WTC11 (cell line): ENCODE measurements around the gene MAP7.

ENCODE experiments used
- ATF2 ChIP-seq: sonication (generic); formaldehyde crosslinking; IDR thresholded peaks from 2 replicates; pipeline ENCODE4 v1.8.1; 2022; ENCODE audit warnings: low read depth, missing genetic modification reagents, borderline replicate concordance
- CTCF ChIP-seq: fragments of 200-600 bp; IDR thresholded peaks from 2 replicates; pipeline ENCODE4 v1.8.0; 2022; ENCODE audit warnings: antibody characterized with exemption
- E2F4 ChIP-seq: sonication (generic); formaldehyde crosslinking; IDR thresholded peaks from 2 replicates; pipeline ENCODE4 v1.8.1; 2022; ENCODE audit warnings: low read depth, mild to moderate bottlenecking, moderate library complexity, missing genetic modification reagents, borderline replicate concordance
- ERG ChIP-seq: fragments of 250-450 bp; sonication (Bioruptor Pico); IDR thresholded peaks from 2 replicates; pipeline ENCODE4 v1.8.0; 2021; ENCODE audit warnings: mild to moderate bottlenecking
- ESRRA ChIP-seq: sonication (generic); formaldehyde crosslinking; IDR thresholded peaks from 2 replicates; pipeline ENCODE4 v1.8.1; 2022; ENCODE audit warnings: mild to moderate bottlenecking, missing genetic modification reagents, borderline replicate concordance
- JAZF1 ChIP-seq: fragments of 250-450 bp; sonication (Bioruptor Pico); IDR thresholded peaks from 2 replicates; pipeline ENCODE4 v1.9.0; 2021; ENCODE audit warnings: moderate library complexity, mild to moderate bottlenecking, inconsistent platforms
- USF2 ChIP-seq: sonication (generic); formaldehyde crosslinking; IDR thresholded peaks from 2 replicates; pipeline ENCODE4 v1.8.1; 2023; ENCODE audit warnings: mild to moderate bottlenecking, missing genetic modification reagents, moderate library complexity
- ZNF121 ChIP-seq: sonication (generic); formaldehyde crosslinking; IDR thresholded peaks from 2 replicates; pipeline ENCODE4 v1.8.0; 2023; ENCODE audit warnings: missing genetic modification reagents

GRCh38 chr6:136538836-136539235 is 11.4 kb downstream of the MAP7 start:
- TF ChIP-seq ZNF121 (CRISPR knock-in tag) (no peak), CTCF (no peak), ESRRA (no peak), E2F4 (CRISPR knock-in tag) (no peak), JAZF1 (CRISPR knock-in tag) (no peak), ATF2 (CRISPR knock-in tag) (no peak), ERG (CRISPR knock-in tag) (no peak), USF2 (CRISPR knock-in tag) (no peak)
